Daoy (cell line): Measurements from ENCODE around the gene DPF1. TPM values are rescaled to one million over a fixed set of nuclear protein-coding genes. Genes with fewer than 3 reads are reported as not detected.
"Not testable (repeated sequence)": the region's sequence is repeated elsewhere in the genome, so short reads cannot be mapped to it uniquely, and the experiment has no call there.

ENCODE experiments used
- DNase-seq: peaks from one replicate; pipeline ENCODE4 v3.0.0-alpha.2; 2015; ENCODE audit warnings: low read depth
- total RNA-seq: library from RNA; depleted of rRNA; stranded (reverse); fragments of >200 nt; shearing (Covaris generic); gene quantifications from 2 replicates; pipeline ENCODE4 v1.2.3, GENCODE V29; 2014; rRNA removed

The DPF1 gene
- 5.3 and 6.4 TPM in 2 replicates for total RNA-seq

DNA sequence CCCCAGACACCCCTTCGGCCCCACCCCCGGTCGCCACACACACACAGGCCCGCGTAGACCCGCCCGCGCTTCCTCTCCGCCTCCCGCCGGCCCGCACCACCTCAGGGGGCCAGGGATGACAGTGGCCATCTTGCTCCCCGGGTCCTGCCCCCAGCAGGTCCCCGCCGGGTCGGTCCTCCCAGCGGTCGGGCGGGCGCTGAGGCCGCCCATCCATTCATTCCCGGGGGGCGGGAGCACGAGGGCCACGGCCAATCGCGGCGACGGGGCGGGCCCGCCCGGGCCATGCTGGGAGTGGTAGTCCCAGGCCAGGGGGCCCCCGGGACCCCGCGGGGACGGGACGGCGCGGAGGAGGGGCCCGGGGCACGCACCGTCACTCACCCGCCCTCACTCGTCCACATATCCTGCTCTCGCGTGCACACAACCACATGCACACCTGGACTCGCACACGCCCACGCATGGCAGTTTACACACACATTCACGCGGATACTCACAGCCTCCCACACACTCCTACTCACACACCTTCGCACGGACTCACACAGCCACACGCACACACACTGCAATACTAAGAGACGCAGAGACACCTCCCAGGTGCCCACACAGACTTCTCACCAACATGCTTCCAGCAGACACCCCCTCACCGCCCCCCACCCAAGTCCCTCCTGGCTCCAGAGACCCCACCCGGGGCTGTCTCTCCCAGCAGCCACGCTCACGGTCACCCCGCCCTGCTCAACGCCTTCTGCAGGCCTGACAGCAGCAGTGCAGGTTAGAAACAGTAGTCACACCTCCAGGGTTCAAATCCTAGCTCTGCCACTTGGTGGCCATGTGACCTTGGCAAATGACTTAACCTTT, at the start of gene DPF1:
DPF1 (minus strand) TSS at position 209 of the 849 bp plus-strand sequence; CDS start at position 129, 80 bp downstream.
- DNase-seq, result peak; percentile 91

- DNase-seq, result no peak
Observed at GRCh38 chr19:38273499-38273898, 49.5 kb upstream of the DPF1 start.

GRCh38 chr19:38270587-38271167, 46.7 kb upstream of the DPF1 start:
- peak; percentile 86 for DNase-seq

GRCh38 chr19:38268539-38268938, 44.5 kb upstream of the DPF1 start:
- no peak for DNase-seq

- DNase-seq, result no peak
Observed at GRCh38 chr19:38267761-38268483, 43.9 kb upstream of the DPF1 start.

DNA sequence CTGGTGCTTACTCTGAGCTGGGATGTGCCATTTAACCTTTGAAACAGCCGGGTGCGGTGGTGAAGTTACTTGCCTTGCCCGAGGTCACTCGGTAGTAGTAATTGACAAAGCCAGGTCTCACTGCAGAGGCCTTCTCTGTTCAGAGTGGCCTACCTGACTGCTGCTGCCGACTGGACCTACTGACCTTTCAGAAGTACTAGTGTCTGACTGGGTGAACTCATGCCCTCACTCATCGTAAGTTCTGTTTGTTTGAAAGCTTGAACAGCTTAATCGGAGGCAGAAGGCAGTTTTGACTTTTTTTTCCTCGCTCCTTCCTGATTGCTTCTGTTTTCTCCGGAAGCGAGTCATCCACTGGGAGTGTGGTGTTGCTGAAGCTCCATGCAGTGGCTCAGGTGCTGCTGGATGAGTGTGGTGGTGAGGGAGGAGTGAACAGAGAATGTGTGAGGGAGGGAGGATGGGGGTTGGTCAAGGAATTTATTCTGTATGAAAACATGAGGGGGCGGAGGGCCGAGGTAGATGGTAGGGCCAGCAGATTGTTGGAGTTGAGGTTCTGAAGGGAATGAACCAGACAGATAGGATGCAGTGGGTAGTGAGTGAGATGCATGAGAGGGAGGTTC, 43.1 kb upstream of the DPF1 start:
- DNase-seq, result peak; percentile 72

GRCh38 chr19:38265921-38266429, 42.0 kb upstream of the DPF1 start:
- DNase-seq, result no peak

GRCh38 chr19:38265213-38265861, 41.3 kb upstream of the DPF1 start:
- no peak for DNase-seq

- DNase-seq, result no peak
Observed at GRCh38 chr19:38264486-38265212, 40.6 kb upstream of the DPF1 start, which contains the start of gene SPINT2. TSS of gene SPINT2 (plus strand) at chr19:38264573. CDS start at chr19:38264893, 320 bp downstream.

- peak; percentile 66 for DNase-seq
Observed at GRCh38 chr19:38263689-38264485, 39.9 kb upstream of the DPF1 start.

DNA sequence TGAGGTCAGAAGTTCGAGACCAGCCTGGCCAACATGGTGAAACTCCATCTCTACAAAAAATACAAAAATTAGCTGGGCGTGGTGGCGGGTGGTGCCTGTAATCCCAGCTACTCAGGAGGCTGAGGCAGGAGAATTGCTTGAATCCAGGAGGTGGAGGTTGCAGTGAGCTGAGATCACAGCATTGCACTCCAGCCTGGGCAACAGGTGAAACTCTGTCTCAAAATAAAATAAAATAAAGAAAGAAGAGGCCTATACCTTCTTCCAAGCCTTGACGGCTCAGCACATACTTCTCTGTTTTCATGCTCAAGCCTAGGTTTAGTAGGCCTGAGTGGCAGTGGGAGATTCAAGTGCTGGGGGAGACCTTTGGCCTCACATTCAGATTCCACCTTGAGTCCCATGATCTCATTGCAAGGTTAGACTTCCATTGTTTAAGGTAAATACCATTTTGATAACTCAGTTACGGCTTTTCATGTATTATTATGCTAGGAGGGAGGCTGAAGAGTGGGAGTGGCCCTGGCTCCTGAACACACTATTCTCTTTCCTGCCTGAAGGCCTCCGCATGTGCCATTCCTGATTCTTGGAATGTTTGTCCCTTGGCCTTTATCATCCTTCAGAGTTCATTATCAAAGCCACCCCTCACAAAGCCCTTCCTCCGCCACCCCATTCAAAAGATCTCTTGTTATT, 38.7 kb upstream of the DPF1 start:
- DNase-seq, result no peak

GRCh38 chr19:38261942-38262341, 37.9 kb upstream of the DPF1 start:
- not testable (repeated sequence) for DNase-seq

- DNase-seq, result no peak
Observed at GRCh38 chr19:38255383-38256014, 31.5 kb upstream of the DPF1 start.

GRCh38 chr19:38253788-38254187, 29.8 kb upstream of the DPF1 start:
- DNase-seq, result no peak

GRCh38 chr19:38252941-38253691, 29.1 kb upstream of the DPF1 start:
- no peak for DNase-seq

GRCh38 chr19:38252385-38252784, 28.4 kb upstream of the DPF1 start:
- DNase-seq, result no peak

DNA sequence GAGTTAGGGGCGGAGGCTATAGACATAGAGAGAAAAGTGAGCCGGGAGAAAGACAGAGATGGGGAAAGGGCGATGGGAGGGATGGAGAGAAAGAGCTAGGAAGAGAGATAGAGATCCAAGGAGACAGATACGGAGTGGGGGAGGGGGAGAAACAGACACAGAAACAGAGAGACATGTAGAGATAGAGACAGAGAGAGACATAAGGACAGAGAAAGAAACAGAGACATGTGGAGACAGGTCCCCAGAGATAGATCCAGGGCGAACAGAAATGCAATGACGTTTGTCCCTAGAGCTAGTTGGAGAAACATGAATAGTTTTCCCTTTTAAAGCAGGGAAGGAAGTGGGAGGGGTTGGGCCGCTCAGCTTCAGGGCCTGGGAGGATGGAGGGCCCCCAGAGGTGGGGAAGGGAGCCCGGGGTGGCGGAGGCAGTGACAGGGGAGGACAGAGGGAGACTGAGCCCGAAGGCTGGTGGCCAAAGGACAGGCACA, 27.6 kb upstream of the DPF1 start:
- no peak for DNase-seq
